Peyer's patch (tissue), 4 donors: Measurements from ENCODE around the gene UNKL.

ENCODE experiments used
- CTCF ChIP-seq, 6 experiments: fragments of 450-650 bp in 4 of 6; fragments of 200-600 bp in 2 of 6; sonication (generic) in 1 of 6; IDR thresholded peaks; one replicate each; pipeline ENCODE4 v1.5.1; 2017 to 2019; ENCODE audit warnings: antibody characterized with exemption in 6 of 6, mild to moderate bottlenecking in 3 of 6, moderate library complexity in 1 of 6
- POLR2A ChIP-seq, 2 donors: fragments of 450-650 bp; IDR thresholded peaks; one replicate each; pipeline ENCODE4 v1.5.1; 2017; ENCODE audit warnings: antibody characterized with exemption in 2 of 2, mild to moderate bottlenecking in 2 of 2, moderate library complexity in 2 of 2

- TF ChIP-seq CTCF (IDR thresholded peaks at IDR 0.05), result no peak
- no peak for TF ChIP-seq POLR2A (IDR thresholded peaks at IDR 0.05)
Observed at GRCh38 chr16:1455190-1456171, 41.0 kb upstream of the UNKL start.
